Activated effector memory CD4-positive, alpha-beta T cell treated with anti-CD3 and anti-CD28 coated beads, Interleukin-2, amount 50 U/mL, for 16 hours (primary cell): ENCODE measurements around the gene FOXA3.

Experiments
- DNase-seq: peaks from one replicate; pipeline ENCODE4 v3.0.0-alpha.2; 2020

FOXA3 gene

DNA sequence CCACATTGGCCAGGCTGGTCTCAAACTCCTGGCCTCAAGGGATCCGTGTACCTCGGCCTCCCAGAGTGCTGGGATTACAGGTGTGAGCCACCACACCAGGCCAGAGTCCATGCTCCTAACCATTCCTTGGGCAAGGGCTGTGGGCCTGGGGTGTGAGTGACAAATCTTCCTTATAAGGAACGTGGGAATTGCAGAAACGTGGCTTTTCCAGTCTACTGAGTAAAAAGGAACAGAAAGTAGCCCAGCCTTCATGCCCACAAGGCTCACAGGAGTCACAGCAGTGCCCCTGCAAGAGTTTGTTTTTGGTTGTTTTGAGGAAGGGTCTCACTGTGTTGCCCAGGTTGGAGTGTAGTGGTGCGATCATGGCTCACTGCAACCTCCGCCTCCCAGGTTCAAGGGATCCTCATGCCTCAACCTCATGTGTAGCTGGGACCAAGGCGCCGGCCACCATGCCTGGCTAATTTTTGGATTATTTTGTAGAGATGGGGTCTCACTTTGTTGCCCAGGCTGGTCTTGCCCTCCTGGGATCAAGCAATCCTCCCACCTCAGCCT, 33.2 kb downstream of the FOXA3 start:
- no peak for DNase-seq

DNA sequence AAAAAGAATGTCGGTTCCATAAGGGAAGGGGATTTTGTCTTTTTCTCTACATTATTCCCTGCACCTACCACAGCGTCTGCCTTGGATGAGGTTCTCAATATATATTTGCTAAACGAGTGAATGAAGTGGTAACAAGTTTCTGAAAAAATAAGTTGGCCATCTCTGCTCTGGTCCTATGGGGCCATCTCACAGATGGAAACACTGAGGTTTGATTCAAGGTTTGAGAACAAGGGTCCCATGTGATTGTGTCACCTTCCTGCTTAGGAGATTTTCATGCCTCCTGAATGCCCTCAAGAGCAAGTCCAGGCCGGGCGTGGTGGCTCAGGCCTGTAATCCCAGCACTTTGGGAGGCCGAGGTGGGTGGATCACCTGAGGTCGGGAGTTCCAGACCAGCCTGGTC, 35.1 kb downstream of the FOXA3 start:
- DNase-seq, result no peak

- DNase-seq, result no peak
These were observed 35.9 kb downstream of the FOXA3 start for GRCh38 chr19:45899919-45900589.

- no peak for DNase-seq
These were observed 36.8 kb downstream of the FOXA3 start for GRCh38 chr19:45900738-45901431.

- peak; percentile 70 for DNase-seq
These were observed 37.3 kb downstream of the FOXA3 start for GRCh38 chr19:45901432-45901911.

- DNase-seq, result no peak
These were observed 38.0 kb downstream of the FOXA3 start, which contains the start of gene MYPOP for GRCh38 chr19:45901912-45902650. MYPOP (minus strand) TSS chr19:45902613; CDS start chr19:45901773, 840 bp downstream.

- peak; percentile 100 for DNase-seq
These were observed 38.8 kb downstream of the FOXA3 start for GRCh38 chr19:45902651-45903625.

DNA sequence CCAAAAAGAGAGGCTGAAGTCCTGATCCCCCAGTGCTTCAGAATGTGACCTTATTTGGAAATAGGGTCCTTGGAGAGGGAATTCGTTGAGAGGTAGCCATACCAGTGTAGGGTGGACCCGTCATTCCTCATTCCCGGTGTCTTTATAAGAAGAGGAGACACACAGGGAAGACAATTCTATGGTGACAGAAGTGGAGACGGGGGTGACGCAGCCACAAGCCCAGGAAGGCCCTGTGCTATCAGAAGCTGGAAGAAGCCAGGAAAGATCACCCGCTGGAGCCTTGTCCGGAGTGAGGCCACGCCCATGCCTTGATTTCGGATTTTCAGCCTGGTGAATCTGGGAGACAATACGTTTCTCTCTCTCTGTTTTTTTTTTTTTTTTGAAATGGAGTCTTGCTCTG, 40.9 kb downstream of the FOXA3 start:
- DNase-seq, result no peak

- no peak for DNase-seq
These were observed 42.1 kb downstream of the FOXA3 start for GRCh38 chr19:45906221-45906620.

GRCh38 chr19:45908956-45909355, 44.8 kb downstream of the FOXA3 start:
- no peak for DNase-seq

DNA sequence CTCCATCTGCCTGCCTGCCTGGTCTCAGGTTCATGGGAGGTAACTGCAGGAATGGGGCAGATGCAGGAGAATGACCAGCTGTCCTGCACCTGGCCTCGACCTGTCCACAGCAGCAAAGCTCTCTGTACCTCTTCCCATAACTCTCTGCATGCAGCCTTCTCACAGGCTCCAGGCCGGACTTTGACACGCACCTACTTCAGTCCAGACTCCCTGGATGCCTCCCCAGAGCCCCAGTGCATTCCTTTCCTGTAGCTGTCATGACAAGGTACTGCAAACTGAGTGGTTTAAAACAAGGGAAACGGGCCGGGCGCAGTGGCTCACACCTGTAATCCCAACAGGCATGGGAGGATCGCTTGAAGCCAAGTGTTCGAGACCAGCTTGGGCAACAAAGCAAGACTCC, 47.2 kb downstream of the FOXA3 start:
- no peak for DNase-seq

DNA sequence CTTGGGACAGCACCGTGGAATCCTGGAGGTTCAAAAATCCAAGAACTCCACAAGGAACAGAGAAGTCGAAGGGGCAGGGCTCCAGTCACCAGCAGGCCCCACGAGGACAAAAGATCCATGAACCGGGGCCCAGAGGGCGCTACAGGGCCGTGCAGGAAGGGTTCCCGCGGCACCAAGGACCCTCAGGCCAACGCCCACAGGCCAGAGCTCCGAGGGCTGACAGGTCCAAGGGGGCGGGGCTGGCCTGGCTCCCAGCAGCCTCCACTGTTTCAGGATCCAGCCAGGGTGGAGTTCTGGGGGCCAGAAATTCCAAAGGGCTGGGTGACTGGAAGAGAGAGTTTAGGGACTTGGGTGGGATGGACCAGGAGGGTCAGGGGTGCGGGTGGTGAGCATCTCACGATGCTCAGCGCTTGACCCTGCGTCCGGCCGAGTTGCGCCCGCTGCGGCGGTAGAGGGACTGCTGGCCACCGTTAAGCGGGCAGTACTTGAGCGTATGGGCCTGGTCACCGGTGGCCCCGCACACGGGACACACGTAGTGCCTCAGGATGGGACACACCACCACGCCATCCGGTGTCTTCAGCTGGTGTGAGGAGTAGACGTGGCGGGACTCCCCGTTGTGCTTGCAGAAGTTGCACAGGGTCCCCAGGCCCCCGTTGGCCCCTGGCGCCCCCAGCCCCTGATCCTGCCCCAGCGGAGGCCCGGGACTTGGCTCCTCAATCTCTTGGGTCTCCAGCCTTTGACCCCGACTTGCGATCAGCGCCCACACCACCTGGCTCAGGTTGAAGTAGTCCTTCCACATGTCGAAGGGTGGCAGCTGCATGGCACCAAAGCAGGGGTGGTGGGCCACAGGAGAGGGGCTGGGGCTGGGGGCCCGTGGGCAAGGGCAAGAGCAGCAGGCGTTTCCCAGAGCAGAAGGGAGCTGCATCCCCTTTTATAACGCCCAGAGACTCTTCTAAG, 50.0 kb downstream of the FOXA3 start, which contains the start of gene NANOS2:
NANOS2 (minus strand) TSS at position 905 of the 957 bp plus-strand sequence; CDS start at position 820, 85 bp downstream.
- DNase-seq, result no peak

DNA sequence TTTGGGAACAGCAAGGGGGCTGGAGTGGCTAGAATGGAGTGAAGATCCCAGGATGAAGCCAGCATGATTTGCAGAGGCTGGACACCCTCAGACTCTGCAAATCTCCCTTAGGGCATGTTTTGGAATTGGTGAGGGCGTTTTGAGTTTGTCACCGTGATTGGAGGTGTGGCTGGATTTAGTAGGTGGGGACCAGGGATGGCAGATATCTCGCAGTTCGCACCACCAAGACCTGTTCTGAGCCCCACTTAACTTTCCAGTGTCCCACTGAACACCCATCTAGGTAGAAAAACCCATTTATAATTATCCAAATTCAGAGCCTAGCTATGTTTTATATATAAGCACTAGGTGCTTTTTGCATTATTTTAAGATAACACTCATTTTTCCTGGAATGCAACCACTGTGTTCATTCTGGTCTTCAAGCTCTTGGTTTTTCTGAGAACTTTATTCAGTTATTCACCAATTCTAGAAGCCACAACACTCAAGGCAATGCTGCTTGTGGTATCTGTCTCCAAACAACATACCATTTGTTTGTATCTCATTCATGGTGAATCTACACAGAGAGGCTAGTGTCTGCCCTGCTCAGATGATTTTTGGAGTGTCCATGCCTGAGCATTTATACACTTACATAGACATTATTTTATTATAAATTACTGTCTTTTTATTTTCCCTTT, 53.4 kb downstream of the FOXA3 start:
- DNase-seq, result no peak

- DNase-seq, result no peak
These were observed 54.6 kb downstream of the FOXA3 start for GRCh38 chr19:45918721-45919120.

GRCh38 chr19:45919678-45920077, 55.6 kb downstream of the FOXA3 start:
- DNase-seq, result no peak

- no peak for DNase-seq
These were observed 56.3 kb downstream of the FOXA3 start for GRCh38 chr19:45920458-45920857.

- DNase-seq, result no peak
These were observed 58.2 kb downstream of the FOXA3 start for GRCh38 chr19:45922281-45922680.
